HL-60/S4 (cell line): ENCODE results near the gene CDK16.

Source experiments
- in situ Hi-C: fragments of 300-500 bp; cut with MboI; formaldehyde crosslinking; loops from 2 replicates; pipeline ENCODE4 v1.14.3; 2022; ENCODE audit warnings: low sequenced_read_pairs

The CDK16 gene

GRCh38 chrX:47185241-47185640 lies 33.2 kb upstream of the CDK16 start:
- in situ Hi-C loops = no loop called here

DNA sequence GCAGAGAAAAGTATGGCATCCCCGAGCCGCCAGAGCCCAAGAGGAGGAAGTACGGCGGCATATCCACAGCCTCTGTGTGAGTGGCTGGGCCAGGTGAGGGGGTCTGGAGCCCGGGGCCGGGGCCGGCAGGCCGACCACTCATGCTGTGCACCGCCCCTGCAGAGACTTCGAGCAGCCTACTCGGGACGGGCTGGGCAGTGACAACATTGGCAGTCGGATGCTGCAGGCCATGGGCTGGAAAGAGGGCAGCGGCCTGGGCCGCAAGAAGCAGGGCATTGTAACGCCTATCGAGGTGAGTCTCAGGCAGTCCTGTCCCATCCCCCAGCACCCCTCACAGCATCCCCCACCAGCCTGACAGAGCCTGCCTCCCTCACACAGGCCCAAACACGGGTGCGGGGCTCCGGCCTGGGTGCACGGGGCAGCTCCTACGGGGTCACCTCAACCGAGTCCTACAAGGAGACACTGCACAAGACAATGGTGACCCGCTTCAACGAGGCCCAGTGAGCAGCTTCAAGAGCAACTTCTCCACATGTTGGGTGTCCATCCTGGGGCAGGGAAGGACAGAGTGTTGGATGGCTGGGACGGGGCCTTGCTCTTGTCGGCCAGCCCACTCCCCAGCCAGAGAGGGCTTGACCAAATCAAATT lies 32.3 kb upstream of the CDK16 start:
- in situ Hi-C loops = no loop called here

GRCh38 chrX:47187106-47187677 lies 31.3 kb upstream of the CDK16 start:
- in situ Hi-C loops = no loop called here

- in situ Hi-C loops = loop anchor here (10.0 kb wide), 1 partner anchor 195 kb away; no protein-coding TSS in a partner anchor
Observed at GRCh38 chrX:47189906-47190305, 28.6 kb upstream of the CDK16 start.

GRCh38 chrX:47190445-47191269 lies 27.8 kb upstream of the CDK16 start:
- in situ Hi-C loops = loop anchor here (10.0 kb wide), 1 partner anchor 194 kb away; no protein-coding TSS in a partner anchor

- in situ Hi-C loops = loop anchor here (10.0 kb wide), 1 partner anchor 193 kb away; no protein-coding TSS in a partner anchor
Observed at GRCh38 chrX:47191331-47191730, 27.1 kb upstream of the CDK16 start.

GRCh38 chrX:47191806-47192401 lies 26.6 kb upstream of the CDK16 start:
- in situ Hi-C loops = loop anchor here (10.0 kb wide), 1 partner anchor 193 kb away; no protein-coding TSS in a partner anchor

- in situ Hi-C loops = loop anchor here (10.0 kb wide), 1 partner anchor 191 kb away; no protein-coding TSS in a partner anchor
Observed at GRCh38 chrX:47193475-47194193, 24.8 kb upstream of the CDK16 start, which contains the start of gene UBA1. Gene UBA1 (plus strand): TSS chrX:47193829. CDS start chrX:47198803, 4,974 bp downstream.

GRCh38 chrX:47194194-47194787 lies 24.2 kb upstream of the CDK16 start:
- in situ Hi-C loops = loop anchor here (10.0 kb wide), 1 partner anchor 191 kb away; no protein-coding TSS in a partner anchor

GRCh38 chrX:47196098-47196497 lies 22.4 kb upstream of the CDK16 start:
- in situ Hi-C loops = loop anchor here (10.0 kb wide), 1 partner anchor 189 kb away; no protein-coding TSS in a partner anchor

- in situ Hi-C loops = loop anchor here (10.0 kb wide), 1 partner anchor 187 kb away; no protein-coding TSS in a partner anchor
Observed at GRCh38 chrX:47197526-47197925, 21.0 kb upstream of the CDK16 start.

DNA sequence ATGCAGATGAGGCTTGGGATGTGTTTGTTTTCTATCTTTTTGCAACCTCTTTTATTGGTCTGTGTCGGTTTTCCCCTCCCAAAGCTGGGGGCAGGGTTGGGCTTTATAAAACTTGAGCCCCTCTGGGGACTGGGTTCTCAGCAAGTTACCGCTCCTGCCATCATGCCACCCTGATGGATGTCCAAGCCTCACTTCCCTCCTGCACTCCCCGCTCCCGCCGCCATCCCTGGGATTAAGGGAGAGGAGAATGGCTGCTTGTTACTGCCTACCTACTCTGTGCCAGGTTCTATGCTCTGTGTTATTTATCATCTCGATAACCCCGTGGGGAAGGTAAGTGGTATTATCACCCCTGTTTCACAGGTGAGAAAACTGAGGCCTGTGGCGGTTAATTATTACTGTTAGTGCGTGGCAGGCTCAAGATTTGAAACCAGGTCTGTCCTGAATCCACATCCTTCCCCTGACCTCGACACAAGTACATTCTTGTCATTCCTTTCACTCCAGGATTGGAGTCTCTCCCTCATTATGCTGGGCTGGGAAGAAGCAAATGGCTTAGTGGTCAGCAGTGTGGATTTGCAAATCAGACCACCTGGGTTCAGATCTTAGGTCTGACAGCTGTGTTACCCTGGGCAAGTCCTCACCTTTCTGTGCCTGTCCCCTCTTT lies 20.3 kb upstream of the CDK16 start:
- in situ Hi-C loops = loop anchor here (10.0 kb wide), 1 partner anchor 187 kb away; no protein-coding TSS in a partner anchor

GRCh38 chrX:47198687-47199080 lies 19.8 kb upstream of the CDK16 start:
- in situ Hi-C loops = loop anchor here (10.0 kb wide), 1 partner anchor 186 kb away; no protein-coding TSS in a partner anchor

DNA sequence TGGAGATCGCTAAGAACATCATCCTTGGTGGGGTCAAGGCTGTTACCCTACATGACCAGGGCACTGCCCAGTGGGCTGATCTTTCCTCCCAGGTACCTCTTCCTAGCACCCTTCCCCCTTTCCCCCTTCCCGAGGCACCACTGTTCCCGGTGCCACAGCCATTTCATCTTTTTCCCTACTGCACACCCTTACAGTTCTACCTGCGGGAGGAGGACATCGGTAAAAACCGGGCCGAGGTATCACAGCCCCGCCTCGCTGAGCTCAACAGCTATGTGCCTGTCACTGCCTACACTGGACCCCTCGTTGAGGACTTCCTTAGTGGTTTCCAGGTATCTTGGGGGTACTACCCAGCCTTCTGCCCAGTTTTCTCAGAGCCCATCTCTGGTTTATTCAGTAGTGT lies 19.2 kb upstream of the CDK16 start:
- in situ Hi-C loops = loop anchor here (10.0 kb wide), 1 partner anchor 186 kb away; no protein-coding TSS in a partner anchor

DNA sequence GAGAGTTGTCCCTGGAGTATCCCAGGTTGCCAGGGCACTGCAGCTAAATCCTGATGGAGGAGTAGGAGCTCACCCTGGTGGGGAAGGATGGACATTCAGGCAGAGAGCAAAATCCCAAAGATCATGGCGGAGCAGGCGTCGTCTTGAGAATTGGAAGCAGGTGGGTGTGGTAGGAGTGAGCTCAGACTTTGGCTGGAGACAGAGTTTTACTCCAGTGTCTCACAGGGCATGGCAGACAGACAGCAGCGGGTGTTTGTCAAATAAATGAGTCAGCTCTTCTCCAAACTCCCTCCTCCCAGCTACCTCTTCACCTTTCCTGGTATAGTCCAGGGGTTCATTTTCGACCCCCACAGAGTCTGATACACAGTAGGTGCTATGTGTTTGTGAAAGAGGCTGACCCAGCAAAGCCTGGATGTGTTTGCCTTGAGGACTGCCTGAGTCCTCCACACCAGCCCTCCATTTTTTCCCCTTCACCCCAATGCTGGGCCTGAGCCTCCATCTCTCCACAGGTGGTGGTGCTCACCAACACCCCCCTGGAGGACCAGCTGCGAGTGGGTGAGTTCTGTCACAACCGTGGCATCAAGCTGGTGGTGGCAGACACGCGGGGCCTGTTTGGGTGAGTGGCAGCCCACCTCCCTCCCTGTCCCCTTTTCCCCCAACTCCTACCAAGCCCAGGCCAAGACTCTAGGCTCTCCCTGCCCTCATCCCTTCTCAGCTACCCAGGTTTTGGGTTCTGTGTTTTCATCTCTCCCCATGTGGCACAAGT lies 17.9 kb upstream of the CDK16 start:
- in situ Hi-C loops = loop anchor here (25.0 kb wide), 1 partner anchor 312 kb away; no protein-coding TSS in a partner anchor

- in situ Hi-C loops = loop anchor here (25.0 kb wide), 1 partner anchor 311 kb away; no protein-coding TSS in a partner anchor
Observed at GRCh38 chrX:47201345-47201944, 17.0 kb upstream of the CDK16 start.

GRCh38 chrX:47202316-47202715 lies 16.2 kb upstream of the CDK16 start:
- in situ Hi-C loops = loop anchor here (25.0 kb wide), 1 partner anchor 310 kb away; no protein-coding TSS in a partner anchor

DNA sequence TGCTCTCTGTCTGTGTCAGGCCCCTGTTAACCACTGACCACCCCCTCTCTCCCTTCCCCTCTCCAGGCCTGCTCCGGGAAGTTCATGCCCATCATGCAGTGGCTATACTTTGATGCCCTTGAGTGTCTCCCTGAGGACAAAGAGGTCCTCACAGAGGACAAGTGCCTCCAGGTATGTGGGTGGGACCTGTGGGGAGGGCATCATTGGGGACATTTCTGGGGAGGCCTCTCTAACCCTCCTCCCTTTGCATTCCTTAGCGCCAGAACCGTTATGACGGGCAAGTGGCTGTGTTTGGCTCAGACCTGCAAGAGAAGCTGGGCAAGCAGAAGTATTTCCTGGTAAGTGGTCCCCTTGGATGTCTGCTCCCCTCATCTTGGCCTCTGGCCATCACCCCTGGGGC lies 15.6 kb upstream of the CDK16 start:
- in situ Hi-C loops = loop anchor here (25.0 kb wide), 1 partner anchor 309 kb away; no protein-coding TSS in a partner anchor
